HG03432 (cell line): ENCODE data around the gene DOC2A.
"Not testable (repeated sequence)": the region's sequence is repeated elsewhere in the genome, so short reads cannot be mapped to it uniquely, and the experiment has no call there.

Experiments
- ATAC-seq: cut with Tn5 transposase; IDR thresholded peaks from one replicate; pipeline ENCODE4 v1.9.1; 2021; ENCODE audit warnings: mild to moderate bottlenecking, moderate library complexity; ENCODE audit not compliant: unreplicated experiment

Gene DOC2A

GRCh38 chr16:30010844-30011713 lies at the start of gene DOC2A:
Gene DOC2A (minus strand): TSS chr16:30011027. CDS start chr16:30010222, 805 bp downstream.
- no peak for ATAC-seq

GRCh38 chr16:30060346-30060745 lies 49.5 kb upstream of the DOC2A start:
- ATAC-seq: no peak

GRCh38 chr16:30054959-30055553 lies 44.2 kb upstream of the DOC2A start:
- ATAC-seq: no peak

- ATAC-seq: no peak
Observed at GRCh38 chr16:30054451-30054850, 43.6 kb upstream of the DOC2A start.

GRCh38 chr16:30053376-30054015 lies 42.7 kb upstream of the DOC2A start:
- ATAC-seq: peak; percentile 16

- ATAC-seq: peak; percentile 83
Observed at GRCh38 chr16:30052671-30053372, 42.0 kb upstream of the DOC2A start.

DNA sequence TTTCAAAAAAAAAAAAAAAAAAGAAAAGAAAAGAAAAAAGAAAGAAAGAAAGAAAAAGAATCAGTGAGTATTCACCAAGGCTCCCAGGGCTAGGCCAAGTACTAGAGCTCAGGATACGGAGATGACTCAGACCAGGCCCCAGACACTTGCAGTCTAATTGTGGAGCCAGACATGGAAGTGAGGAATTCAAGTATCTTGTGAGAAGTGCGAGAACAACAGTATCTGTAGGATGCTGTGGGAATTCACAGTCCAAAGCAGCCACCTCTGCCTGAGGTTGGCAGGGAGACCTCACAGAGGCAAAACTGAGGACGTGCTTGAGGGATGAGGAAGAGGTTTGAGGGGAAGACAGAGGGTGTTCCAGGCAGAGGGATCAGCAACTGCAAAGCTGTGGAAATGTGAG lies 40.7 kb upstream of the DOC2A start:
- no peak for ATAC-seq

GRCh38 chr16:30049871-30050270 lies 39.0 kb upstream of the DOC2A start:
- ATAC-seq: no peak

- ATAC-seq: no peak
Observed at GRCh38 chr16:30046588-30046987, 35.8 kb upstream of the DOC2A start.

DNA sequence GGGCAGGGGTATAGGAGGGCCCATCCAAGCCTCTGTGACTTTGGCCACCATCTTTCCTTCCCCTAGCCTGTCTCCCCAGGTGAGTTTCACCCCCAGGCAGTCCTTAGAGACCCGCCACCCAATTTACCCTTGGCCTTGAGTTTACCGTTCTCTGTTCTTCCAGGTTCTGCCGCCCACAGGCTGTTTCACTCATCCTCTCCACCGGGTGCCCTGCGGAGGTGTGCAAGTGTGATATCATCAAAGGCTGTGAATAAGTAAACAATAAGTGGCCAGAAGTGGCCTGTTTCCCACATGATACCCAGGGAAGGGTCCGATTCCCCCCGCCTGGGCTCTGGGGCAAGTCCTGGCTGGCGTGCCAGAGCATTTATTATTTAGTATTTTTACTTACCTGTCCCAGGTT lies 35.4 kb upstream of the DOC2A start:
- ATAC-seq: no peak

GRCh38 chr16:30041841-30042240 lies 31.0 kb upstream of the DOC2A start:
- no peak for ATAC-seq

DNA sequence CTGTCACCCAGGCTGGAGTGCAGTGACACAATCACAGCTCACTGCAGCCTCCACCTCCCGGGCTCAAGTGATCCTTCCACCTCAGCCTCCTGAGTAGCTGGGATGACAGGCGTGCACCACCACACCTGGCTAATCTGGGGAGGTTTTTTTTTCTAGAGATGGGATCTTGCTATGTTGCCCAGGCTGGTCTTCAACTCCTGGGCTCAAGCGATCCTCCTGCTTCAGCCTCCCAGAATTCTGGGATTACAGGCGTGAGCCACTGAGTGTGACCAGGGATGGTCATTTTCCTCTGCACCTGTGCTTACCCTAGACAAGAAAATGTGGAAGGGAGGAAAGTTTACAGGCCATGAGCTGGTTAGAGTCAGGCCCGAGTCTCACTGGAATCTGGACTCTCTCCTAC lies 29.9 kb upstream of the DOC2A start:
- not testable (repeated sequence) for ATAC-seq

DNA sequence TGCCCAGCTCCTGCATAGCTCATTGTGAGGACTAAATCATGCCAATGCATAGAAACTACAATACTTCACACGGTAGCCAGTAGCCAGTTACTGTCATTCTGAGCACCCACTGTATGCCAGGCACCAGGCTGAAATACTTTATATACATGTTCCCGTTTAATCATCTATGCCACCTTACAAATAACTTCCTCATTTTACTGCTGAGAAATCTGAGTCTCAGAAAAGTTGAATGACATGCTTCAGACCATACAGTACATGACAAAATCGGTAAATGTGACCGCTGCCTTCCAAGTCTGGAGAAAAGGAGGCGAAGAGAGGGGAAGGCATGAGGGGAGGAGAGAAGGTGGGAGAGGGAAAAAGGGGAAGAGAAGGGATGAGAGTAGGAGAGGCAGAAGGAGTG lies 29.4 kb upstream of the DOC2A start:
- ATAC-seq: no peak

DNA sequence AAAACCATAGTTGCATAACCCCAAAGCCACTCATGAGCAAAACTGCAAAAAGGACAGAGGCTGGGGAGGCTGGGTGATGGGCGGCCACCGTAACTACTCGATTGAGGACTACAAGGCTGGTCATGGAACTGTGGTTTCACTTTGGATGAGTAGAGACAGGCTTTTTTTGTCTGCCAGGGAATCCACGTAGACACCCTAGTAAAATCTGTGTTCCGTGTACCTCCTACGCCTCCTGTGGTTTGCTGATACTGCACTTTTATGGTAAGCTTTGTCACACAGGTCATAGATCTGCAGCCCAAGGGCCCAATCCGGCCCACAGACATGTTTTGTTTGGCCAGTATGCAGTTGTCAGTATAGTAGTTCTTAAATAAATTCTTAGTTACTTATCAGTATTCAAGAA lies 22.4 kb upstream of the DOC2A start:
- no peak for ATAC-seq

GRCh38 chr16:30032083-30032819 lies 21.4 kb upstream of the DOC2A start:
- ATAC-seq: no peak

- no peak for ATAC-seq
Observed at GRCh38 chr16:30031477-30031918, 20.7 kb upstream of the DOC2A start.

DNA sequence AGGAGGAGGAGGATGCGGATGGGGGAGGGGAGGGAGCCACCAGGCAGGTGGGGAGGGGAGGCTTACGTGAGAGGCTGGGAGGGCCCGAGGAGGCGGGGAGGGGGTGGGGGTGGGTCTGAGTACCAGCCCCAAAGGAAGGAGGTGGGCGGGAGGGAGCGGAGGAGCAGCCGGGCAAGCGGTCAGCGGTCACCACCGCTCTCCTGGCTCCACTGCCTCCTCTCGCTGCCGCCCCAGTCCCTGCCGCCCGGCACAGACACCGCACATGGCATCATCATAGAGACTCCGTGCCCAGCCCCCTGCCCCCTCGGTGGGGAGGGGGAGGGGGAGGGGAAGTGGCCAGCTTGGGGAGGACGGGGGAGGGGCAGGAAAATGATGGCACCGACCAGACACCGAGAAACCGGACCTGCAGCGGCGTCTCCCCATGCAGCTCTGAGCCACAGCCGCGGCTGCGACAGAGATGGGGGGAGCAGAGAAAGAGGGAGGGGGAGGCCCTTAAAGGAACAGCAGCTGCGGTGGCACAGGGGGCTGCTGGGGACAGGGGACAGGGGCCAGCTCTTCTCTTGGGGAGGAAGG lies 20.1 kb upstream of the DOC2A start, which contains the start of gene TLCD3B:
TSS of gene TLCD3B (minus strand) at position 431 of the 573 bp plus-strand sequence. CDS start 744 bp downstream, outside the sequence.
- no peak for ATAC-seq

- ATAC-seq: no peak
Observed at GRCh38 chr16:30030011-30030685, 19.3 kb upstream of the DOC2A start.

DNA sequence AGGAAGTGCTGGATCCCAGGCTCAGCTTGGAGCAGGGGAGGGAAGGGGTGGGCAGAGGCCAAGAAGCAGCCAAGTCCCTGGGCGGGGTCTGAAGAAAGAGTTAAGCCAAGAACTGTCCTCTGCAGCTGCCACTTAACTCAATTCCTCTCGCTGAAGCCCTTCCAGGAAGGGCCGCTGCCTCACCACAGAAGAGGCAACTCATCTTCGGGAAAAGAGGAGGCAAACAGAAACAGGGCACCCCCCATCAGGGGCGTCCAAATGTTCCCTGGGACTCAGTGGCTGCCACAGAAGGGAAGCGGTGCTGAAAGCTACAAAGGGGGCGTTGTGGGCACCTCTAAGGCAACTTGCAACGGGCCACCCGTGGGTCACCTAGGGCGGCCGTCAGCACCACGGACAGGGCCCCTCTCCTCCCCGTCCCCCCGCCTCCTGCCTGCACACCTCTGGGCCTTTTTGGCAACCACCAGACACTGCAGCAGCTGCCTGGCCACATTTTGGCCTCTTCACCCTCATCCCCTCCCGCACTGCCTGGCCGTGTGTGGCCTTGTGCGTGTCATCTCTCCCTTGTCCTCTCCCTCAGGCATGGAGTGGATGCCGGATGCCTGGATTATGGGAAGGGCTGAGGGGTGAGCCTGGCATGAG lies 17.7 kb upstream of the DOC2A start:
- no peak for ATAC-seq
